ENCODE results near the gene PCDHGA3. TPM values are rescaled to one million over a fixed set of nuclear protein-coding genes. Genes with fewer than 3 reads are reported as not detected.
"Not testable (repeated sequence)": the region's sequence is repeated elsewhere in the genome, so short reads cannot be mapped to it uniquely, and the experiment has no call there.

PCDHGA3 gene
- total RNA-seq, 1 donor from 2014 or later, result 1.7 TPM

- DNase-seq (no peak), ATAC-seq (no peak)
- intact Hi-C loops (cut with DNase I), result no loop called here
Measured at GRCh38 chr5:141392429-141393198, 49.0 kb downstream of the PCDHGA3 start, which contains the start of gene PCDHGA8. Gene PCDHGA8 (plus strand): TSS chr5:141392633. CDS start chr5:141392814, 181 bp downstream.

DNA sequence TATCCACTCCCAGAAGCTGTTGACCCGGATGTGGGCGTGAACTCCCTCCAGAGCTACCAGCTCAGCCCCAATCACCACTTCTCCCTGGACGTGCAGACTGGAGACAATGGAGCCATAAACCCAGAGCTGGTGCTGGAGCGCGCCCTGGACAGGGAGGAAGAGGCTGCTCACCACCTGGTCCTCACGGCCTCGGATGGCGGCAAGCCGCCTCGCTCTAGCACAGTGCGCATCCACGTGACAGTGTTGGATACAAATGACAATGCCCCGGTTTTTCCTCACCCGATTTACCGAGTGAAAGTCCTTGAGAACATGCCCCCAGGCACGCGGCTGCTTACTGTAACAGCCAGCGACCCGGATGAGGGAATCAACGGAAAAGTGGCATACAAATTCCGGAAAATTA lies 49.6 kb downstream of the PCDHGA3 start:
- no peak for DNase-seq
- Histone ChIP-seq H3K9me3 (peaks cover 36% of the 10 kb centered on the region), H3K27me3 (peaks cover 16% of the 10 kb centered on the region), H3K27ac (no peak overlapping the region), H3K4me3 (no peak overlapping the region), H3K36me3 (no peaks in the 10 kb centered on the region), H3K4me1 (no peaks in the 10 kb centered on the region)
- intact Hi-C loops (cut with DNase I), result no loop called here
- TF ChIP-seq CTCF (IDR thresholded peaks at IDR 0.05), result no peak
- no peak for ATAC-seq

More at GRCh38 chr5:141392429-141393198, 49.0 kb downstream of the PCDHGA3 start, which contains the start of gene PCDHGA8:
- no peaks in the 10 kb centered on the region for H3K36me3 ChIP-seq
- H3K9me3 ChIP-seq, result peaks cover 36% of the 10 kb centered on the region
- H3K27me3 ChIP-seq, result peaks cover 16% of the 10 kb centered on the region
- H3K4me3 ChIP-seq, result no peak within 1 kb of the TSS
- no peak within 1 kb of the TSS for H3K27ac ChIP-seq
- no peaks in the 10 kb centered on the region for H3K4me1 ChIP-seq
- TF ChIP-seq CTCF (IDR thresholded peaks at IDR 0.05), result peak; percentile 12

GRCh38 chr5:141394401-141395187 lies 51.0 kb downstream of the PCDHGA3 start:
- intact Hi-C loops (cut with DNase I); DNase-seq; ATAC-seq: not testable (repeated sequence)

More at GRCh38 chr5:141394401-141395187, 51.0 kb downstream of the PCDHGA3 start:
- H3K4me1 ChIP-seq, H3K4me3 ChIP-seq, H3K36me3 ChIP-seq, H3K27ac ChIP-seq: not testable (repeated sequence)
- Histone ChIP-seq H3K9me3 (peaks cover 29% of the 10 kb centered on the region), H3K27me3 (peaks cover 23% of the 10 kb centered on the region)

Other genes with a start within 250 kb of the PCDHGA3 start
- gene PCDHB2, start 249.2 kb upstream of the PCDHGA3 start, total RNA-seq, result 3.8 TPM
- gene PCDHB3, start 243.4 kb upstream of the PCDHGA3 start, total RNA-seq, result 1.9 TPM
- gene PCDHB4, start 222.0 kb upstream of the PCDHGA3 start, total RNA-seq, result 3.0 TPM
- gene PCDHB5, start 208.6 kb upstream of the PCDHGA3 start, total RNA-seq, result 2.3 TPM
- 0.75 TPM for gene PCDHB6, start 193.8 kb upstream of the PCDHGA3 start, total RNA-seq
- 2.8 TPM for gene PCDHB7, start 171.2 kb upstream of the PCDHGA3 start, total RNA-seq
- 2.4 TPM for gene PCDHB8, start 166.0 kb upstream of the PCDHGA3 start, total RNA-seq
- gene PCDHB16, start 161.4 kb upstream of the PCDHGA3 start, total RNA-seq, result 4.1 TPM
- gene PCDHB9, start 156.7 kb upstream of the PCDHGA3 start, total RNA-seq, result 2.5 TPM
- gene PCDHB10, start 151.5 kb upstream of the PCDHGA3 start, total RNA-seq, result 2.1 TPM
- 2.0 TPM for gene PCDHB11, start 144.2 kb upstream of the PCDHGA3 start, total RNA-seq
- gene PCDHB12, start 135.1 kb upstream of the PCDHGA3 start, total RNA-seq, result 2.8 TPM
- 3.2 TPM for gene PCDHB13, start 129.9 kb upstream of the PCDHGA3 start, total RNA-seq
- 3.0 TPM for gene PCDHB14, start 120.5 kb upstream of the PCDHGA3 start, total RNA-seq
- gene PCDHB15, start 98.4 kb upstream of the PCDHGA3 start, total RNA-seq, result 2.5 TPM
- gene SLC25A2, start 39.8 kb upstream of the PCDHGA3 start, total RNA-seq, result 0.64 TPM
- gene TAF7, start 23.0 kb upstream of the PCDHGA3 start, total RNA-seq, result 60.4 TPM
- 0.46 TPM for gene PCDHGA1, start 13.3 kb upstream of the PCDHGA3 start, total RNA-seq
- 2.5 TPM for gene PCDHGA2, start 5.1 kb upstream of the PCDHGA3 start, total RNA-seq
- 2.0 TPM for gene PCDHGB1, start 6.3 kb downstream of the PCDHGA3 start, total RNA-seq
- 3.9 TPM for gene PCDHGA4, start 11.2 kb downstream of the PCDHGA3 start, total RNA-seq
- 3.8 TPM for gene PCDHGB2, start 16.2 kb downstream of the PCDHGA3 start, total RNA-seq
- gene PCDHGA5, start 20.3 kb downstream of the PCDHGA3 start, total RNA-seq, result 3.5 TPM
- 2.6 TPM for gene PCDHGB3, start 26.4 kb downstream of the PCDHGA3 start, total RNA-seq
- gene PCDHGA6, start 30.1 kb downstream of the PCDHGA3 start, total RNA-seq, result 3.9 TPM
- 2.5 TPM for gene PCDHGA7, start 38.9 kb downstream of the PCDHGA3 start, total RNA-seq
- 4.2 TPM for gene PCDHGB4, start 43.9 kb downstream of the PCDHGA3 start, total RNA-seq
- gene PCDHGA8, start 48.8 kb downstream of the PCDHGA3 start, total RNA-seq, result 1.2 TPM
- 11.0 TPM for gene PCDHGB5, start 54.1 kb downstream of the PCDHGA3 start, total RNA-seq
- gene PCDHGA9, start 58.9 kb downstream of the PCDHGA3 start, total RNA-seq, result 5.4 TPM
- gene PCDHGB6, start 64.2 kb downstream of the PCDHGA3 start, total RNA-seq, result 7.5 TPM
- gene PCDHGA10, start 69.2 kb downstream of the PCDHGA3 start, total RNA-seq, result 6.2 TPM
- 15.4 TPM for gene PCDHGB7, start 73.8 kb downstream of the PCDHGA3 start, total RNA-seq
- 2.6 TPM for gene PCDHGA11, start 77.2 kb downstream of the PCDHGA3 start, total RNA-seq
- gene PCDHGA12, start 86.7 kb downstream of the PCDHGA3 start, total RNA-seq, result 7.6 TPM
- gene PCDHGC3, start 132.1 kb downstream of the PCDHGA3 start, total RNA-seq, result 109 TPM
- 1.8 TPM for gene PCDHGC4, start 141.2 kb downstream of the PCDHGA3 start, total RNA-seq
- 1.4 TPM for gene PCDHGC5, start 145.3 kb downstream of the PCDHGA3 start, total RNA-seq